Activated T-cell treated with anti-CD3 and anti-CD28 coated beads, Interleukin-2, amount 50 U/mL, for 72 hours (primary cell): ENCODE results near the gene BTBD9. TPM values are rescaled to one million over a fixed set of nuclear protein-coding genes. Genes with fewer than 3 reads are reported as not detected.
"Not testable (repeated sequence)": the region's sequence is repeated elsewhere in the genome, so short reads cannot be mapped to it uniquely, and the experiment has no call there.

Experiments used
- ATAC-seq, 2 donors: fragments of 150-1000 bp; cut with Tn5 transposase; replicated peaks in 1 of 2; 2 replicates each; pipeline ENCODE4 v1.10.0; 2021; ENCODE audit warnings: moderate library complexity in 2 of 2, mild to moderate bottlenecking in 1 of 2
- DNase-seq, 2 donors: peaks; one replicate each; pipeline ENCODE4 v3.0.0; 2021 to 2022; ENCODE audit warnings: mixed read lengths in 1 of 2
- H3K27ac Mint-ChIP-seq: one replicate; pipeline ENCODE4 v1.8.0; 2022; ENCODE audit warnings: mild to moderate bottlenecking, moderate library complexity, mixed read lengths
- H3K27me3 Mint-ChIP-seq: one replicate; pipeline ENCODE4 v1.8.0; 2022; ENCODE audit warnings: low read depth, mixed read lengths
- H3K36me3 Mint-ChIP-seq, 2 donors: one replicate each; pipeline ENCODE4 v1.8.0; 2022; ENCODE audit warnings: mixed read lengths in 2 of 2, mild to moderate bottlenecking in 1 of 2; ENCODE audit not compliant: insufficient read depth in 2 of 2
- H3K4me1 Mint-ChIP-seq: one replicate; pipeline ENCODE4 v1.8.0; 2022; ENCODE audit warnings: low read depth, mixed read lengths
- H3K4me3 Mint-ChIP-seq, 2 donors: one replicate each; pipeline ENCODE4 v1.8.0; 2022; ENCODE audit warnings: mild to moderate bottlenecking in 2 of 2, mixed read lengths in 2 of 2, moderate library complexity in 2 of 2
- H3K9me3 Mint-ChIP-seq, 2 donors: one replicate each; pipeline ENCODE4 v1.8.0; 2022; ENCODE audit warnings: mixed read lengths in 2 of 2
- total RNA-seq, 2 donors: library from RNA; stranded (reverse); gene quantifications; one replicate each; pipeline ENCODE4 v1.2.3, GENCODE V29; 2022

BTBD9 gene
- total RNA-seq, 2 donors from 2014 or later: 19.8 to 24.9 TPM

GRCh38 chr6:38432079-38432478 is 207.7 kb downstream of the BTBD9 start:
- Mint-ChIP-seq H3K27me3 (no peaks in the 10 kb centered on the region), H3K27ac (no peak overlapping the region), H3K9me3 (peaks cover 2 to 3% of the 10 kb centered on the region in 2 donors), H3K4me3 (no peak overlapping the region), H3K4me1 (peaks cover 34% of the 10 kb centered on the region), H3K36me3 (peaks cover 0 to 3% of the 10 kb centered on the region in 2 donors)
- DNase-seq: no peak
- no peak for ATAC-seq

GRCh38 chr6:38429546-38429945 is 210.2 kb downstream of the BTBD9 start:
- no peak for ATAC-seq
- Mint-ChIP-seq H3K4me3 (no peak overlapping the region), H3K36me3 (peaks cover 0 to 3% of the 10 kb centered on the region in 2 donors), H3K27me3 (no peaks in the 10 kb centered on the region), H3K9me3 (peaks cover 2 to 3% of the 10 kb centered on the region in 2 donors), H3K4me1 (peaks cover 21% of the 10 kb centered on the region), H3K27ac (no peak overlapping the region)
- DNase-seq: no peak

DNA sequence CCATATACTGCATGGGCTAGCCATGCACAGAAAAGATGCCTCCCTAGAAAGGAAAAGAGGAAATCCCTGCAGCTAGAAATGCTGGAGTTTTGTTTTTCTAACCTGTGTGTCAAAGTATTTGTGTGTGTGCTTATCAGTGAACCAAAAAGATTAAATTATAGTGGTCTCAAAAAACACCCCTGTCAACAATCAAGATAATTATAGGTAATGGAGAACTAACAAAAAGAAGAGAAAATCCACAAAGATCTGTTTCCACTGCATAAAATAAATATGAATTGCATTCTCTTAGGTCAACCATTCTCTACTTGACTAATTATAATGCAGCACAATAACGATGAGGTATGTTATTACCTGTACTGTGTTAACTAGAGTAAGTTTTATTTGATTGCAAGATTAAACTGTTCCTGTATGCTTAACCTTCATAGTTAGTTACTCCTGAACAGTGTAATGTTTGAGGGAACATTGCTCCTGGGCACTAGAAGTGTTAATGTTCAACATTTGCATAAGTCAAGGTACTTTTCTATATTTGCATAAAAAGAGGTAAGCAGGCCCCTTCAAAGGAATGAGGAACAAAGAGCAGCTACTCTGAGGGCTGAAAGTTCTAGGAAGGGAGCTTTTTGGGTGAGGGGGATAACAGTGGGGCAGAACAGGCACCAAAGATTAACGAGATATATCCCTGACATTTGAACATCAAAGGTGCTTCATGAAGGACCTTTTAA is 212.1 kb downstream of the BTBD9 start:
- H3K36me3 Mint-ChIP-seq: peaks cover 0 to 3% of the 10 kb centered on the region in 2 donors
- H3K27me3 Mint-ChIP-seq: no peaks in the 10 kb centered on the region
- H3K9me3 Mint-ChIP-seq: no peaks in the 10 kb centered on the region
- ATAC-seq (no peak), DNase-seq (no peak)
- H3K4me3 Mint-ChIP-seq: no peak overlapping the region
- peaks cover 9% of the 10 kb centered on the region for H3K4me1 Mint-ChIP-seq
- H3K27ac Mint-ChIP-seq: no peak overlapping the region

GRCh38 chr6:38425788-38426488 is 213.8 kb downstream of the BTBD9 start:
- H3K4me1 Mint-ChIP-seq, H3K36me3 Mint-ChIP-seq, ATAC-seq: not testable (repeated sequence)

GRCh38 chr6:38423746-38424145 is 216.0 kb downstream of the BTBD9 start:
- H3K27ac Mint-ChIP-seq: no peak overlapping the region
- DNase-seq (no peak), ATAC-seq (no peak)
- no peaks in the 10 kb centered on the region for H3K27me3 Mint-ChIP-seq
- no peaks in the 10 kb centered on the region for H3K4me1 Mint-ChIP-seq
- no peak overlapping the region for H3K4me3 Mint-ChIP-seq
- no peaks in the 10 kb centered on the region for H3K36me3 Mint-ChIP-seq
- no peaks in the 10 kb centered on the region for H3K9me3 Mint-ChIP-seq

More at GRCh38 chr6:38425788-38426488, 213.8 kb downstream of the BTBD9 start:
- H3K27me3 Mint-ChIP-seq, H3K27ac Mint-ChIP-seq, H3K4me3 Mint-ChIP-seq, H3K9me3 Mint-ChIP-seq, DNase-seq: not testable (repeated sequence)

DNA sequence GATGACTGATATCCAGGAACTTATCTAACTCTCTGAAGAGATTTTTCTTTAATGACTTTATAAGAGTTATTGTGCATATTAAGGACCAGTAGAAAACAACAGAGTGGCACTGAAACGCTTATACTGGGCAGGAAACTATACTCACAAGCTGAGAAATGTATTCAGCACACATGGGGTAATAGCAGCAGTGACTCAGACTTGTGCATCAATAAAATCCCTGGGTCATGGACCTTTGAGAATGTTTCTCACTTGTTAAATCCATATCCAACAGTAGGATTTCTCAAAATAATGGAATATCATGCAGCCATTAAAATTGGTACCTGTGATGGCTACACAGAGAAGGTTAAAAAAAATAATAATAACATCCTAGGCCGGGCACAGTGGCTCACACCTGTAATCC is 219.5 kb downstream of the BTBD9 start:
- no peaks in the 10 kb centered on the region for H3K9me3 Mint-ChIP-seq
- no peak for DNase-seq
- no peaks in the 10 kb centered on the region for H3K36me3 Mint-ChIP-seq
- H3K4me3 Mint-ChIP-seq: no peak overlapping the region
- no peaks in the 10 kb centered on the region for H3K4me1 Mint-ChIP-seq
- ATAC-seq: no peak
- H3K27ac Mint-ChIP-seq: no peak overlapping the region
- H3K27me3 Mint-ChIP-seq: no peaks in the 10 kb centered on the region

- no peaks in the 10 kb centered on the region for H3K9me3 Mint-ChIP-seq
- peaks cover 0 to 2% of the 10 kb centered on the region in 2 donors for H3K36me3 Mint-ChIP-seq
- H3K4me3 Mint-ChIP-seq: no peak overlapping the region
- DNase-seq: no peak
- H3K27me3 Mint-ChIP-seq: no peaks in the 10 kb centered on the region
- peaks cover 18% of the 10 kb centered on the region for H3K4me1 Mint-ChIP-seq
- no peak overlapping the region for H3K27ac Mint-ChIP-seq
- ATAC-seq: no peak
Measured at GRCh38 chr6:38417521-38417920, 222.2 kb downstream of the BTBD9 start.

GRCh38 chr6:38415231-38416005 is 224.3 kb downstream of the BTBD9 start:
- ATAC-seq: no peak
- Mint-ChIP-seq H3K9me3 (no peaks in the 10 kb centered on the region), H3K4me1 (peaks cover 29% of the 10 kb centered on the region), H3K36me3 (peaks cover 1 to 2% of the 10 kb centered on the region in 2 donors), H3K4me3 (no peak overlapping the region), H3K27ac (no peak overlapping the region), H3K27me3 (no peaks in the 10 kb centered on the region)
- DNase-seq: no peak

DNA sequence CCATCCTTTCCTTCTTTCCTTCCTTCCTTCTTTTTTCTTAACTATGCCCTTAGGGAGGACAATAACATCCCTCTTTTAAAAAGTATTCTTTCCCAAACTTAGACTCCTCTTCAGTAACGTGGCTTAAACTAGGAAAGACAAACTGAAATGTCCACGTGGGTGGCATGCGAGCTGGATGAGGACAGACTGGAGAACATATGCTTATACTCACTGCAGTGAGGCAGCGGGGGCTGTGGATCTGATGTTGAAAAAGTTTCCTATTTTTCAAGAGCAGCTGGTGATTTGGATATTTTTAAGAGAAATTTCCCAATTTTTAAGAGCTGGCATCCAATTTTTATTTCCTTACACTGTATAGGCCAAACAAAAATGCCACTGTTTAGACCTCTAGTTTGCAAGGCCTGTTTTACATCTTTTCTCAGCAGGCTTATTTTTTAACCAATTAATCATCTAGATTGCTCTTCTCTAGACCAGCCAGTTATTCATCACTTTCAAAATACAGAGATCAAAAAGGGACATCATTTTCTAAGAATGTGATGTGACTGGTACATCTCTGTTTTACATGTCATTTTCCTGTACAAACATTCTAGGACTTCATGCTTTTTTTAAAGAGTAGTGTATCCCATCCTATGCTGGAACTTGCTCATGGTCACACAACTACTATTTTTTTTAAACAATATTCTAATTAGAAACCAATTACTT is 226.5 kb downstream of the BTBD9 start:
- H3K4me3 Mint-ChIP-seq: peak overlapping the region in 1 of 2 donors; percentile 59
- H3K4me1 Mint-ChIP-seq: peaks cover 29% of the 10 kb centered on the region
- no peaks in the 10 kb centered on the region for H3K27me3 Mint-ChIP-seq
- no peaks in the 10 kb centered on the region for H3K9me3 Mint-ChIP-seq
- peak overlapping the region; percentile 95 for H3K27ac Mint-ChIP-seq
- DNase-seq (no peak), ATAC-seq (peak; percentile 85 to 96)
- H3K36me3 Mint-ChIP-seq: peaks cover 1 to 2% of the 10 kb centered on the region in 2 donors

DNA sequence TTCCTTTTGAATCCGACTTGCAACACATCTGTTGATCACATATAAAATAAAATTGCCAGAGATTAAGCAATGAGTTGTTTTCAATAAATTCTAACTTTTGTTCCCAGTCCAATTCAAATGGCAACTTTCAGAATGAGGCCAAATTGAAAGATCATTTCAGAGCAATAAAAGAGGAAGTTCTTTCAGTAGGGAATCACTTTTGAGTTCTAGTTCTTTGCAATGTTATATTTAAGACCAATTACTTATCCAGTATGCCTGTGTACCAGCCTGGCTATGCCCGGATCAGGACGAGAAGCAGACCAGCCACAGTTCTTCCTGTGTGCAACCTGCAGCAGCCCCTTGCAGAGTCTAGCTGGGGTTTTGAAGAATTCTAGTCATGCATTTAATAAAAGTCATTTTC is 232.5 kb downstream of the BTBD9 start:
- Mint-ChIP-seq H3K36me3 (peaks cover 0 to 1% of the 10 kb centered on the region in 2 donors), H3K27ac (no peak overlapping the region)
- ATAC-seq: no peak

DNA sequence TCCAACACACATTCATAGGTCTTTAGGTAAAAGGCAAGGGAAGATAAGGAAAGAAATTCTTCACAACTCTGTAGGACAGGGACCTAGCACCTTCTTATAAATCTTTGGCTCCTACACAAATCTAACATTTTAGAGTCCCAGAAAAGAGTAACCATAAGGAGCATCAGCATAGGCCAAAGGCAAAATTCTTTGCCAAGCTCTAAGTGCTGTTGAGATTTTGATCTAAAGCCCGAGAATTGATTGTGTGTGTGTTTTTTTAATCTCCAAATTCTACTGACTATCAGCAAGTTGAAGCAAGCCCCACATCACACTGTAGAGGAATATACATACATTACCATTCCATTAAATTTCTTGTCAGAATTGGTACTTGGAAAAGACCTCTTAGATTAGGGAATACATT is 233.6 kb downstream of the BTBD9 start:
- Mint-ChIP-seq H3K36me3 (no peaks in the 10 kb centered on the region), H3K27me3 (no peaks in the 10 kb centered on the region), H3K4me1 (peaks cover 25% of the 10 kb centered on the region), H3K27ac (no peak overlapping the region), H3K9me3 (no peaks in the 10 kb centered on the region), H3K4me3 (no peak overlapping the region)
- no peak for ATAC-seq
- DNase-seq: no peak

More for the DNA sequence above, 232.5 kb downstream of the BTBD9 start:
- H3K27me3 Mint-ChIP-seq: no peaks in the 10 kb centered on the region
- peaks cover 33% of the 10 kb centered on the region for H3K4me1 Mint-ChIP-seq
- no peak overlapping the region for H3K4me3 Mint-ChIP-seq
- H3K9me3 Mint-ChIP-seq: no peaks in the 10 kb centered on the region
- no peak for DNase-seq

DNA sequence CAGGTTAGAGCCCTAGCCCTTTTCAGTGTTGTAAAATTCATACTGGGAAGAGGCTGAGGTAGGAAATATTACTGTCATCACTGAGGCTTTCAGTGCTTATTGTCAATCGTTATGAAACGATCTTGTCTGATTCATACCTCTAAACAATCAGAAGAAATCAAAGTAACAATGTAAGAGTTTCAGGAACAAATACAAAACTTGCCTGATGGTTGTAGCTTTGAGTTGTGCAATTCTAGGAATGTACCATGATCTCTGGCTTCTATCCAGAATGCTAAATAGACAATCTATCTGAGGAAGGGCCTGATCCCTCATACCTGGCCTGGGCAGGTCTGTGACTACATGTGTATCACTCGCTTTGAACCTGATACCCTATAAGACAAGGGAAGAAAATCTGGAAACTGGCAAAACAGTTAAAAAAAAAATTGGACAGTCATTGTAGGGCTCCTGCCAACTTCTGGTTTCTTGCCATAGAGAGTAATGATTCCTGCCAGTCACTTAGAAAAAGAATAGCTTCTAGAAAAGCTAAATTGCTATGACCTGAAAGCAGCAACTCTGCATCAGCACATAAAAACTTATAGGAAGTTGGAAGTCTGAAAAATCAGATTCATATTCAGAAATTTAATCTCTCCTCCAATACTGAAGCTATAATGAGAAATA is 234.7 kb downstream of the BTBD9 start:
- H3K27ac Mint-ChIP-seq: peak overlapping the region; percentile 49
- peak overlapping the region in 1 of 2 donors; percentile 66 for H3K4me3 Mint-ChIP-seq
- H3K9me3 Mint-ChIP-seq: no peaks in the 10 kb centered on the region
- DNase-seq (no peak), ATAC-seq (peak; percentile 86 to 90)
- peaks cover 25% of the 10 kb centered on the region for H3K4me1 Mint-ChIP-seq
- no peaks in the 10 kb centered on the region for H3K36me3 Mint-ChIP-seq
- no peaks in the 10 kb centered on the region for H3K27me3 Mint-ChIP-seq
